Measurements from ENCODE around the gene LYAR.

DNA sequence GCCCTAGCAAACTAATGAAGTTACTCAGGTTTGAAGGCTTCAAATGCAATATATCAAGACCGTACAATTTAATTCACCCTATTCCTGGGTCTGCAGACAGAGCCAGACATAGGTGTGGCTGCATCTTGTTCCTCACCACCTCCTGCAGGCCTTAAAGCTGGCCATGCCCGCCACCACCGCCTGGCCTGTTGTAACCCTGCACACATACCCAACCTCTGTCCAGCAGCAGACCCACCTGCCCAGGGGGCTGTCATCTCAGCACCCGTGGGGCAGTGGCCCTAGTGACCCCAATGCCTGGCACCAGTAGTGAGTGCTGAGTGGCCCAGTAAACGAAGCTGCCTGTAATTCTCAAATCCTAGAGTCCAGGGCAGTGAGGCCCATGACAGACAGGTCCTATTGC, 40.8 kb upstream of the LYAR start:
- TF ChIP-seq, protein P1, sequence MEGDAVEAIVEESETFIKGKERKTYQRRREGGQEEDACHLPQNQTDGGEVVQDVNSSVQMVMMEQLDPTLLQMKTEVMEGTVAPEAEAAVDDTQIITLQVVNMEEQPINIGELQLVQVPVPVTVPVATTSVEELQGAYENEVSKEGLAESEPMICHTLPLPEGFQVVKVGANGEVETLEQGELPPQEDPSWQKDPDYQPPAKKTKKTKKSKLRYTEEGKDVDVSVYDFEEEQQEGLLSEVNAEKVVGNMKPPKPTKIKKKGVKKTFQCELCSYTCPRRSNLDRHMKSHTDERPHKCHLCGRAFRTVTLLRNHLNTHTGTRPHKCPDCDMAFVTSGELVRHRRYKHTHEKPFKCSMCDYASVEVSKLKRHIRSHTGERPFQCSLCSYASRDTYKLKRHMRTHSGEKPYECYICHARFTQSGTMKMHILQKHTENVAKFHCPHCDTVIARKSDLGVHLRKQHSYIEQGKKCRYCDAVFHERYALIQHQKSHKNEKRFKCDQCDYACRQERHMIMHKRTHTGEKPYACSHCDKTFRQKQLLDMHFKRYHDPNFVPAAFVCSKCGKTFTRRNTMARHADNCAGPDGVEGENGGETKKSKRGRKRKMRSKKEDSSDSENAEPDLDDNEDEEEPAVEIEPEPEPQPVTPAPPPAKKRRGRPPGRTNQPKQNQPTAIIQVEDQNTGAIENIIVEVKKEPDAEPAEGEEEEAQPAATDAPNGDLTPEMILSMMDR (IDR thresholded peaks at IDR 0.05; ENCODE audit: insufficient read depth, low read length, poor library complexity, severe bottlenecking) = no peak
- no peak for TF ChIP-seq EZH2phosphoT487 (conservative IDR thresholded peaks at IDR 0.05; ENCODE audit: low read length)
